Stimulated activated CD8-positive, alpha-beta memory T cell treated with anti-CD3 and anti-CD28 coated beads, Interleukin-4, amount 100 ng/mL, for 48 hours (primary cell): ENCODE results near the gene MAST3.
"Not testable (repeated sequence)": the region's sequence is repeated elsewhere in the genome, so short reads cannot be mapped to it uniquely, and the experiment has no call there.

Experiments used
- DNase-seq: peaks from one replicate; pipeline ENCODE4 v3.0.0-alpha.2; 2020

The MAST3 gene

DNA sequence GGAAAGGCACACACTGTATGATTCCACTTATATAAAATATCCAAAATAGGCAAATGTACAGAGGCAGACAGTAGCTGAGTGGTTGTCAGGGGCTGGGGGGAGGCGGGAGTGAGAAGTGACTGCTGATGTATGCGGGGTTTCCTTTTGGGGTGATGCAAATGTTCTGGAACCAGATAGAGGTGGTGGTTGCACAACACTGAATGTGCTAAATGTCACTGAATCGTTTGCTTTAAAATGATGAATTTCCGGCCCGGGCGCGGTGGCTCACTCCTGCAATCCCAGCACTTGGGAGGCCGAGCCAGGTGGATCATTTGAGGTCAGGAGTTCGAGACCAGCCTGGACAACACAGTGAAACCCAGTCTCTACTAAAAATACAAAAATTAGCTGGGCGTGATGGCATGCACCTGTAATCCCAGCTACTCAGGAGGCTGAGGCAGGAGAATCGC, 8.5 kb upstream of the MAST3 start:
- peak; percentile 79 for DNase-seq

GRCh38 chr19:18089726-18090125, 7.9 kb upstream of the MAST3 start:
- DNase-seq = no peak

DNA sequence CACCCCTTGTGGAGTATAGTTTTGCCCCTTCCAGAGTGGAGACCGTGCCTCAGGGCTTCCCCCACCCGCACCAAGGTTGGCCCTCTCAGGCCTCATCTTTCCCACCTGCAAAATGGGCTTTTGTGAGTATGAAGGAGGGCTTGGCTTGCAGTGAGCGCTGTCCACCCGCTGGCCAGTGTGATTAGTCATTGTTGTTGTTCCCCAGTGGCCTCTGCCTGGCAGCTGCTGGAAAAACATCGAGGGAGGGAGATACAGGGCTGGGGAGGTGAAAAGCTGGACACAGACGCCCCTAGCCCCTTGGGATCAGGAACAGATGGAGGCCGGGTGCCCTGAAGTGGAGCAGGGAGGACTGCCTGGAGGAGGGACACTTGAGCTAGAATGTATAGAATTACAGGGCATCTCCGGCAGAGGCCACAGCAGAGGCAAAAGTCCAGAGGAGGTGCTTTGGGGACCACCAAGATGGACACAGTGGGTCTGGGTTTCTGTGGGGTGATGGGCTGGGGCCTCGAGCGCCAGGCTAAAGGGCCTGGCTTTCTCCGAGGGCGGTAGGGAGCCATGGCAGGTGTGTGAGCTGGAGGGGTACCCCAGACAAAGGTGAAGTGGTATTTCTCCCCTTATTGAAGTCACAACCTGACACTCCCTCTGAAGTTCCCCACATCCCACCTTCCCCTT, 6.9 kb upstream of the MAST3 start:
- DNase-seq = no peak

DNA sequence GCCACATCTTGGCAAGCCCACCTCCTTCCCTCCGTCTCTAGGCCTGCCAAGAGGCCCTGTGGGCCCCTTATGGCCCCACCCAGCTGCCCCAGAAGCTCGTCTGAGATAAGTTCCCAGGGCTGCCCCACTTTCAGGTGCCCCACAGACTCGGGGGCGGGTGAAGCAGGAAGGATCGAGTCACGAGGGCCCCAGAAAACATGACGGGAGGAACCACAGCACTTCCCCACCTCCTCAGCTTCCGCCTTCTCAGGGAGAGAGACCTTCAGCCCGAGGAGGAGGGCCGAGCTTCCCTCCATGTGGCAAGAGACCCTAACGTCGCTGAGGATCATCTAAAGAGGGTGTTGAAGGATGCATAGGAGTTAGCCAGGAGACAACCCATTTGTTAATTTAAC, 6.4 kb upstream of the MAST3 start:
- peak; percentile 91 for DNase-seq

DNA sequence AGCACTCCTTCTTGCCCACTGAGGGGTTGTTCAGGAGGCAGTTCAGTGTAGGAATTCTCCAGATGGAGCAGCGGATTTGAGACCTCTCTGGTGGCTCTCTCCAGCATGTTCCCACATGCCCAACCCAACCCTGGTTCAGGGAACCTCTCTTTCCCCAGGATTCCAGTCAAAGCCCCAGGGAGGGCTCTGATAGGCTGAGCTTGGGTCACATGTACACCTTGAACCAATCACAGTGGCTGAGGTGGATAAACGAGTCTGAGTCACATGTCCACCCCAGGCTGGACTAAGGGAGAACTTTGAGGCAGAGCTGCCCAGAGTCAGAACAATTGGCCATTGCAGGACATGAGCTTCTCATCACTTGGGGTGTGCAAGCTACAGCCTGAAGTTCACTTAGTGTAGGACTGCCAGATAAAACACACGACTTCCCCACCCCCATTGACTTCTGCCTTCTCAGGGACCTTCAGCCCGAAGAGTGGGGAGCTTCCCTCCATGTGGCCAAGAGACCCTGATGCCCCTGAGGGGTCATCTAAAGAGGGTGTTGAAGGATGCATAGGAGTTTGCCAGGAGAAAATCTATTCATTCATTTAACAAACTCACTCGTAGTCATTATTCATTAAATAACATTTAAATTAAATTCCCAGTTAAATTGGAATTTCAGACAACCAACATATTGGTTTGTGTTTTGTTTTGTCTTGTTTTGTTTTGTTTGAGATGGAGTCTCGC, 4.0 kb upstream of the MAST3 start:
- DNase-seq = no peak

- DNase-seq = no peak
These were observed 1.3 kb upstream of the MAST3 start for GRCh38 chr19:18096258-18096657.

DNA sequence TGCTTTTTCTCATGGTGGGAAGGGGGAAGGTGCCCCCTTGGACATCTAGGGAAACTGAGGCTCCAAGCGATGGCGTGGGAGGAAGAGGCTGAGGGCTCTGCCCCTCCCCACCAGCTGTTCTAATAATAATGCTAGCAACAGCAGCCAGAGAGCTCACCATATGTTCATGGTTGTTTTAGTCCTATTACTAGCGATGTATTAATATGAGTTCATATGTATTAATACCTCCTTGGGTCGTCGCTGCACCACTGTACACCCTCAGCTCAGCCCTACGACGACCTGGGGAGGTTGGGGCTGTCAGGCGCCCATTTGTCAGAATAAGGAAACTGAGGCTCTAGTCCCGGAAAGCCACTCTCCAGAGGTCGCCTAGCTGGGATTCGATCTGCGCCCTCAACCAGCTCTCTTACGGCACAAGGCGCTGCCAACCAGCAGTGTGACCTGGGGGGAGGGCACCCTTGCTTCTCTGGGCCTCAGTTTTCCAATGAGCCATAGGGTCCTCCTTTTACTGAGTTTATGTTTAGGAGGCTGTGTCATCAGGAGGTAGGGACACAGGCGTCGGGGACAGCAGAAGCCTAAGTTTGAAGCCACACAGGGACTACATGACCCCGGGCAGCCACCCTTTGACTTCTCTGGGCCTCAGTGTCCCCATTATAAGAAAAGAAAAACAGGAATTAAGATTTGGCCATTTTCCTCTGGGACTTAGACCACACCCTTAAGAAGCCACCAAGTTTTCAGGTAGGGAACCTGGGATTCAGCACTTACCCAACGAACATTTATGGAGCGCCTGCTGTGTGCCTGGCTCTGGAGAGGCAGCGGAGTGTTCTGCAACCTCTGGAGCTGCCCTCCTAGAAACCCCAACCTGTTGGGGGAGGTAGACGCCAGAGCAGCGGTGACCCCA, 664 bp downstream of the MAST3 start:
- DNase-seq = peak; percentile 38

DNA sequence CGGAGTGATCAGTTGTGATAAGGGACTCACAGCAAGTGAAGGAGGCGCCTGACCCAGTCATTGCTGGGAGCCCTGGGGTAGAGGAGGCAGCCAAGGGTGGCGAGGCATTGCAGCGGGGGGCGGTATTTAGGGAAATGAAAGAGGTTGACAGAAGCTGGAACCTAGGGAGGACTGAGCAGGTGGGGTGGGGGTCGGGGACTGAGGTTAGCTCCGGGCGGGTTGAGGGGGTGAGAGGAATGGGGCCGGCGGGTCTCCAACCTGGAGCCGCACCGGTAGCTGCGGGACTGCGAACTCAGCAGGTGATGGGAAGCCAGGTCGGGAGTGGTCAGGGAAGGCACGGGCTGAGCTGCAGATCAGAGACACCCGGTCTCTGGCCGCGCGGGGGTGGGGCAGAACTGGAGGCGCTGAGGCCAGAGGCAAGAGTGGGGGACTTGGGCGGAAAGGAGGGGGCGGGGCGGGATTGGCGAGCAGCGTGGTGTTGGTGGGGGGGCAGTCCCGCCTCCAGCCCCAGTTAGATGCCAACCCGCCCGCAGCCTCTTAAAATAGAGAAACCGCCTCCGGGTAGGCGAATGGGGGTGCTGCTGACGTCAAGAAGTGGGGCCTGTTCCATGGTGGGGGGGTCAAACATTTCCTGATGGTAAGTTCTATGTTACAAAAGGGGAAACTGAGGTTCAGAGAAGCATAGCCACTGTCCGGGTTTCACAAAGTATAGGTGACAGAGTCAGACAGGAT, 1.5 kb downstream of the MAST3 start:
- peak; percentile 64 for DNase-seq

GRCh38 chr19:18099623-18099995, 2.0 kb downstream of the MAST3 start:
- DNase-seq = no peak

DNA sequence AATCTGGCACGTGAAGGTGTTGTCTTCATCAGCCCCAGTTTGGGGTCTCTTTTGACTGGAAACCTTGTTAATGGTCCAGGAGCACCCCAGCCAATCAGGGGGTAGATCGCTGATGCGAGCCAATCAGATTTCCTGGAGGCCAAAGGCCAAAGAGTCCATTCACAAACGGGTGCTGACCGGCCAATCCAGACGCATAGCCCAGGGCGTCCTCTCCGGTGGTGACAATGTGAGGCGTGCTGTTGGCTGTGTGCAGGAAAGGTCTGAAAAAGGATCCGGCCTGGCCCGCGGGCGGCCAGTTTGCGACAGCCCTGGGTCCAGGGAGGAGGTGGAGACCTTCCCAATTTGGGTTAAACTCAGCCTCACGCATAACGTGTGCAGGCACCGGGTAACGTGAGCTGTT, 3.1 kb downstream of the MAST3 start:
- no peak for DNase-seq

GRCh38 chr19:18101268-18101667, 3.7 kb downstream of the MAST3 start:
- DNase-seq = no peak

DNA sequence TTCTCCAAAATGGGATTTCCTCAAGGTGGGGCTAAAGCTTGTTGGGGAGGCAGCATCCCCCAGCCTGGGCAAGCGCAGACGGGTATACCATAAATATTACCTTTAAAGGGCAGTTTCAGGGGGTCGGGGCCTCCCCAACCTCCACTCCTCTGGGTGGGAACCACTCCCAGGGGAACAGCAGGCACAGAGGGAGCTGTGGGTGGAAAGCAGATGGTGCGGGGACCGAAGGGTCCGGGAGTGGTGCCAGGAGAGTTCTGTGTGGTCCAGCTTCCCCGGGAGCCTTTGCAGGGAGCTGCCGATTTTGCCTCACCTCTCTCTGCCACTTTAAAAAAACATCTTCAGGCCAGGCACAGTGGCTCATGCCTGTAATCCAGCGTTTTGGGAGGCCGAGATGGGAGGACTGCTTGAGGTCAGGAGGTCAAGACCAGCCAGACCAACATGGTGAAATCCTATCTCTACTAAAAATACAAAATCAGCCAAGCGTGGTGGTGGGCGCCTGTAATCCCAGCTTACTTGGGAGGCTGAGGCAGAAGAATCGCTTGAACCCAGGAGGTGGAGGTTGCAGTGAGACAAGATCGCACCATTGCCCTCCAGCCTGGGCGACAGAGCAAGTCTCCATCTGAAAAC, 5.5 kb downstream of the MAST3 start:
- no peak for DNase-seq

GRCh38 chr19:18104793-18105131, 7.2 kb downstream of the MAST3 start:
- no peak for DNase-seq

DNA sequence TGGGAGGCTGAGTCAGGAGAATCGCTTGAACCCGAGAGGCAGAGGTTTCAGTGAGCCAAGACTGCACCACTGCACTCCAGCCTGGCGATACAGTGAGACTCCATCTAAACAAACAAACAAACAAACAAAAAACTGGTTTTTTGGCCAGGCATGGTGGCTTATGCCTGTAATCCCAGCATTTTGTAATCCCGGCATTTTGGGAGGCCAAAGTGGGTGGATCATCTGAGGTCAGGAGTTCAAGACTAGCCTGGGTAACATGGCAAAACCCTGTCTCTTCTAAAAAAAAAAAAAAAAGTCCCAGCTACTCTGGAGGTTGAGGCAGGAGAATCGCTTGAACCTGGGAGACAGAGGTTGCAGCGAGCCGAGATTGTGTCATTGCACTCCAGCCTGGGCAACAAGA, 7.7 kb downstream of the MAST3 start:
- not testable (repeated sequence) for DNase-seq

GRCh38 chr19:18107235-18107634, 9.7 kb downstream of the MAST3 start:
- DNase-seq = no peak

- no peak for DNase-seq
These were observed 11.3 kb downstream of the MAST3 start for GRCh38 chr19:18108897-18109296.

GRCh38 chr19:18109341-18109732, 11.8 kb downstream of the MAST3 start:
- no peak for DNase-seq

- DNase-seq = peak; percentile 70
These were observed 12.4 kb downstream of the MAST3 start for GRCh38 chr19:18109733-18110608.

DNA sequence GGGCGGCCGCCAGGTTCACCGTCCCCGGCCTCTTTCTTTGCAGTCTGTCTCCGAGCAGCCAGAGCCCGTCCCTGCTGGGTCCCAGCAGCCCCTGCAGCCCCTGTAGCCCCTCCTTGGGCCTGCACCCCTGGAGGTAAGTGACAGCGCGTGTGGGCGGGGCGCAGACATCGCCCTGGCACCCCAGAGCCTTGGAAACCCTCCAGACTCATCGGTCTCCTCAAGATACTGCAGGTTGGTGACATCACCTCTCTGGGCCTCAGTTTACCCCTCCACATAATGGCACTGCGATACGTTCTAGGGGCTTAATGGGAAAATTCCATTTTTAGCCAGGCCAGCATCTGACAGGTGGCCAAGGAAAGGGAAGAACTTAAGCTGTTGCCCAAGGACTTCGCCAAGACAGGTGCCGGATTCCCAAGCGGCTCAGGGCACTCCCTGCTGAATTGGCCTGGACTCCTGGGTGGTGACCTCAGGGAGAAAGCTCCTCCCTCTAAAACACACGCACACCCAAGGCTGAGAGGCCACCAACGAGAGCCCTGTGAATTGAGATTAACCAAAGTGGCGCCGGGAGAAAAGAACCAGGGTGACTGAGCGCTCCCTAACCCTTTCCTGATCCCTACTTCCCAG, 13.1 kb downstream of the MAST3 start:
- no peak for DNase-seq

DNA sequence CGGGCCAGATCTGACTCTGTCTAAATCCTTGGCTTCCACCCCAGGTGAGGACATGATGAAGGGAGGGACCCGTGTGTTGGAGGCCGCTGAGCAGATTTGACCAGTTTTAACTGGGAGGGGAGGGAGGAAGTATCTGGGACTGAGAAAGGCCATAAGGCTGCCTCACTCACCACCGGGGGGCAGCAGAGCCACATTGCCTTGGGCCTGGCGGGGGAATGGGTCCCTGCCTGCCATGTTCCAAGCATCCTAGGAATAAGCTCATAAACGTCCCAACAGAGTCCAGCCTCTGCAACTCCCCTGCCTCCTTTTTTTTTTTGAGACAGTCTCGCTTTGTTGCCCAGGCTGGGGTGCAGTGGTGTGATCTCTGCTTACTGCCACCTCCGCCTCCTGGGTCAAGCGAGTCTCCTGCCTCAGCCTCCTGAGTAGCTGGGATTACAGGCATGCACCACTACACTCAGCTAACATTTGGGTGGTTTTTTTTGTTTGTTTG, 15.5 kb downstream of the MAST3 start:
- DNase-seq = peak; percentile 90

- DNase-seq = no peak
These were observed 16.2 kb downstream of the MAST3 start for GRCh38 chr19:18113827-18114226.
